Right atrium auricular region (tissue), 2 donors: ENCODE data around the gene SRRM1. TPM values are rescaled to one million over a fixed set of nuclear protein-coding genes. Genes with fewer than 3 reads are reported as not detected.

Source experiments
- DNase-seq: peaks from one replicate; pipeline ENCODE4 v3.0.0-alpha.2; 2019; ENCODE audit warnings: low spot score
- H3K27ac ChIP-seq, 2 donors: fragments of 200-600 bp; sonication (generic); 1 replicate in 1 of 2; 2 replicates in 1 of 2; pipeline ENCODE4 v1.5.1; 2016 to 2019
- H3K27me3 ChIP-seq, 2 donors: fragments of 200-600 bp; sonication (generic); one replicate each; pipeline versions ENCODE4 v1.5.1 to v1.6.0; 2017 to 2019
- H3K36me3 ChIP-seq: fragments of 200-600 bp; sonication (generic); one replicate; pipeline ENCODE4 v1.5.1; 2016
- H3K4me1 ChIP-seq, 2 donors: fragments of 200-600 bp; sonication (generic); one replicate each; pipeline versions ENCODE4 v1.5.1 to v1.6.0; 2017 to 2019
- H3K4me3 ChIP-seq, 2 donors: fragments of 200-600 bp; sonication (generic); 1 replicate in 1 of 2; 2 replicates in 1 of 2; pipeline ENCODE4 v1.5.1; 2017 to 2019; ENCODE audit warnings: mild to moderate bottlenecking in 1 of 2, moderate library complexity in 1 of 2
- H3K9me3 ChIP-seq, 2 donors: fragments of 200-600 bp; sonication (generic); one replicate each; pipeline ENCODE4 v1.5.1; 2019
- total RNA-seq, 2 donors: library from RNA; depleted of rRNA; stranded (reverse); fragments of >200 nt; gene quantifications; one replicate each; pipeline ENCODE4 v1.1.0, GENCODE V29; 2016
- TF ChIP-seq, protein P1 (sequence below), 2 donors: fragments of 200-600 bp; sonication (generic); IDR thresholded peaks; one replicate each; pipeline ENCODE4 v1.5.1; 2019; ENCODE audit warnings: antibody characterized with exemption in 2 of 2

The SRRM1 gene
- total RNA-seq, 2 donors from 2014 or later = 49.5 to 50.5 TPM

- TF ChIP-seq, protein P1, sequence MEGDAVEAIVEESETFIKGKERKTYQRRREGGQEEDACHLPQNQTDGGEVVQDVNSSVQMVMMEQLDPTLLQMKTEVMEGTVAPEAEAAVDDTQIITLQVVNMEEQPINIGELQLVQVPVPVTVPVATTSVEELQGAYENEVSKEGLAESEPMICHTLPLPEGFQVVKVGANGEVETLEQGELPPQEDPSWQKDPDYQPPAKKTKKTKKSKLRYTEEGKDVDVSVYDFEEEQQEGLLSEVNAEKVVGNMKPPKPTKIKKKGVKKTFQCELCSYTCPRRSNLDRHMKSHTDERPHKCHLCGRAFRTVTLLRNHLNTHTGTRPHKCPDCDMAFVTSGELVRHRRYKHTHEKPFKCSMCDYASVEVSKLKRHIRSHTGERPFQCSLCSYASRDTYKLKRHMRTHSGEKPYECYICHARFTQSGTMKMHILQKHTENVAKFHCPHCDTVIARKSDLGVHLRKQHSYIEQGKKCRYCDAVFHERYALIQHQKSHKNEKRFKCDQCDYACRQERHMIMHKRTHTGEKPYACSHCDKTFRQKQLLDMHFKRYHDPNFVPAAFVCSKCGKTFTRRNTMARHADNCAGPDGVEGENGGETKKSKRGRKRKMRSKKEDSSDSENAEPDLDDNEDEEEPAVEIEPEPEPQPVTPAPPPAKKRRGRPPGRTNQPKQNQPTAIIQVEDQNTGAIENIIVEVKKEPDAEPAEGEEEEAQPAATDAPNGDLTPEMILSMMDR (IDR thresholded peaks at IDR 0.05) = no peak
- Histone ChIP-seq H3K27me3 (no peaks in the 10 kb centered on the region), H3K27ac (no peak overlapping the region), H3K36me3 (no peaks in the 10 kb centered on the region), H3K4me1 (no peaks in the 10 kb centered on the region), H3K9me3 (no peaks in the 10 kb centered on the region), H3K4me3 (no peak overlapping the region)
- DNase-seq = no peak
Observed at GRCh38 chr1:24621121-24621520, 22.0 kb upstream of the SRRM1 start.

DNA sequence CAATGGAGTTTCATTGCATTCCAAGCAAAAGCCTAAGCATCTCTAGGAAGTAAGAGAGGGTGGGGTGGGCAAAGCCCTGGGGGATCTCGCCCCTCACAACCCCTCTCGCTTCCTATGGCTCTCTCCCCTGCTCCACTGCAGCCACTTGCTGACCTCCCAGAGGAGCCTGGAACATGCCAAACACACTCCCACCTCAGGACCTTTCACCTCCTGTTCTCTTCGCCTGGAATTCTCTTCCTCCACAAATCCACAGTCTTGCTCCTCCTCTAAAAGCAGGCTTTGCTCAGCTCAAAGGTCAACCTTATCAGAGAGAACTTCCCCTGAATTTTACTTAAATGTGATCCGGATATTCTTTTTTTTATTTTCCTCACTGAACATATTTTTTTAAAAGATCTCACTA is 20.9 kb upstream of the SRRM1 start:
- H3K36me3 ChIP-seq = no peaks in the 10 kb centered on the region
- no peaks in the 10 kb centered on the region for H3K9me3 ChIP-seq
- no peak overlapping the region for H3K27ac ChIP-seq
- no peak overlapping the region for H3K4me3 ChIP-seq
- TF ChIP-seq, protein P1 (IDR thresholded peaks at IDR 0.05) = no peak
- no peaks in the 10 kb centered on the region for H3K27me3 ChIP-seq
- H3K4me1 ChIP-seq = no peaks in the 10 kb centered on the region
- DNase-seq = no peak

DNA sequence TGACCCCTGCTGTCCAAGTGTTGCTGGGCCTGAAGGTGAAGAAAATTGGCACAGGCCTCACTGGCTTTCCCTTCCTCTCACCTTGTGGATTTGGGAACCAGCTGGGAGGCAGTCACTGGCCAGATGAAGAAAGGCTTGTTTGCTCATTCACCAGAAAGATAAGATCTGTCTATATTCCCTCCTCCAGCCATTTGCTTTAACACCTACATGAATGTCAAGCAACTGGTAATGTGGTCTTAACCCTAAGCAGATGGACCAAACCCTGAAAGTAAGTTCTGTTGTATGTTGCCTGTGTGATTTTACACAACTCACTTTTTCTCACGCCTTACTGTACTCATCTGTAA is 10.3 kb upstream of the SRRM1 start:
- no peaks in the 10 kb centered on the region for H3K36me3 ChIP-seq
- TF ChIP-seq, protein P1 (IDR thresholded peaks at IDR 0.05) = no peak

GRCh38 chr1:24635195-24635843 is 7.8 kb upstream of the SRRM1 start:
- H3K9me3 ChIP-seq = no peaks in the 10 kb centered on the region
- no peaks in the 10 kb centered on the region for H3K4me1 ChIP-seq
- H3K27ac ChIP-seq = no peak overlapping the region
- no peak overlapping the region for H3K4me3 ChIP-seq
- TF ChIP-seq, protein P1 (IDR thresholded peaks at IDR 0.05) = peak; percentile 44 to 65
- H3K36me3 ChIP-seq = no peaks in the 10 kb centered on the region
- DNase-seq = no peak
- no peaks in the 10 kb centered on the region for H3K27me3 ChIP-seq

More for the DNA sequence above, 10.3 kb upstream of the SRRM1 start:
- Histone ChIP-seq H3K27me3 (no peaks in the 10 kb centered on the region), H3K9me3 (no peaks in the 10 kb centered on the region), H3K4me1 (no peaks in the 10 kb centered on the region), H3K4me3 (no peak overlapping the region), H3K27ac (no peak overlapping the region)
- DNase-seq = no peak

DNA sequence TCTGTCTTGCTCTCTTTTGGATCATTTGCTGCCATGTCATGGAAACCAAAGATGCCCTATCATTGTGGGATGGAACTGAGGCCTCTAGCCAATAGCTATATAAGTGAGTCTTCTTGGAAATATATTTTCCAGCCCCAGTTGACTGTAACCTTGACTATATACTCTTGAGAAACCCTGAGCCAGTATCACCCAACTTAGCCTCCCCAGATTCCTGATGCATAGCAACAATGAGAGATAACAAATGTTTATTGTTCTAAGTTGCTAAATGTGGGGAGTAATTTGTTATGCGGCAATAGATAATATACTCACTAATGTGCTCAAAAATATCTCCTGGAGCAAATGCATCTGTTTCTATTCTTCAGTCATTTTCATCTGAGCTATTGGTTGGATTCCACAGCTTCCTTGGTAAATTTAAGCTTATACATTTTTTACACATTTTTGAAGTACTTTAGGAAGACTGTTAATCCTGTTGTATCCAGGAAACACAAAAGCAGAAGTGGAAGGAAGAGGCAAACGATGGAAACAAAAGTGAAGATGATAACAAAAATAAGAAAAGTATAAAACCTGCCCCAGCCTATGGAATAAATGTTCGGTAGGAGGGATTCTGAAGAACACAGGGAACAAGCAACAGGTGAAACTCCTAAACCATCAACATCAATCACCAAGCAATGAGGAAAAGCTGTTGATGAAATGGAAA is 6.3 kb upstream of the SRRM1 start:
- DNase-seq = no peak
- Histone ChIP-seq H3K4me3 (no peak overlapping the region), H3K36me3 (no peaks in the 10 kb centered on the region), H3K27ac (no peak overlapping the region), H3K4me1 (peaks cover 0 to 5% of the 10 kb centered on the region in 2 donors), H3K9me3 (no peaks in the 10 kb centered on the region), H3K27me3 (no peaks in the 10 kb centered on the region)
- TF ChIP-seq, protein P1 (IDR thresholded peaks at IDR 0.05) = no peak
